MCF 10A (cell line): Measurements from ENCODE around the gene CPNE6. TPM values are rescaled to one million over a fixed set of nuclear protein-coding genes. Genes with fewer than 3 reads are reported as not detected.

Experiments used
- BruUV-seq: library from RNA; stranded (reverse); fragments of 400-500 nt; replicated peaks from 2 replicates; lab custom pipeline; 2021; lab: Mats Ljungman, UMichigan
- CTCF ChIA-PET: fragments of 300-600 bp; sonication (Branson Sonifier 250); formaldehyde crosslinking; extraction: SDS; loops from one replicate; lab custom pipeline; 2021; ENCODE audit warnings: antibody characterized with exemption, inconsistent platforms; lab: Yijun Ruan, JAX
- POLR2A ChIA-PET: fragments of 300-600, 350-650 bp; sonication (Branson Sonifier 250); formaldehyde crosslinking; extraction: SDS; loops from one replicate; lab custom pipeline; 2020; ENCODE audit warnings: antibody characterized with exemption, inconsistent platforms; lab: Yijun Ruan, JAX
- DNase-seq: peaks from one replicate; pipeline ENCODE4 v3.0.0-alpha.2; 2018; ENCODE audit not compliant: unreplicated experiment
- H3K27ac Mint-ChIP-seq: one replicate; pipeline ENCODE4 v1.8.0; 2022; ENCODE audit warnings: mild to moderate bottlenecking, low read depth, mixed read lengths; ENCODE audit not compliant: unreplicated experiment
- H3K27me3 Mint-ChIP-seq: one replicate; pipeline ENCODE4 v1.8.0; 2022; ENCODE audit warnings: mixed read lengths; ENCODE audit not compliant: insufficient read depth, unreplicated experiment
- H3K36me3 Mint-ChIP-seq: one replicate; pipeline ENCODE4 v1.8.0; 2022; ENCODE audit warnings: mild to moderate bottlenecking, moderate library complexity, mixed read lengths; ENCODE audit not compliant: insufficient read depth, unreplicated experiment
- H3K4me1 Mint-ChIP-seq: one replicate; pipeline ENCODE4 v1.8.0; 2022; ENCODE audit warnings: mixed read lengths; ENCODE audit not compliant: insufficient read depth, unreplicated experiment
- H3K4me3 Mint-ChIP-seq: one replicate; pipeline ENCODE4 v1.8.0; 2022; ENCODE audit warnings: mild to moderate bottlenecking, moderate library complexity, mixed read lengths; ENCODE audit not compliant: unreplicated experiment
- H3K9me3 Mint-ChIP-seq: one replicate; pipeline ENCODE4 v1.8.0; 2022; ENCODE audit warnings: mixed read lengths; ENCODE audit not compliant: unreplicated experiment
- intact Hi-C: fragments of 100-400 bp; cut with micrococcal nuclease; formaldehyde crosslinking; loops from 2 replicates; pipeline ENCODE4 v1.14.1; 2022
- total RNA-seq: library from RNA; stranded (reverse); gene quantifications from 2 replicates; pipeline ENCODE4 v1.2.3, GENCODE V29; 2022
- TF ChIP-seq, protein P1 (sequence below): fragments of 200-600 bp; IDR thresholded peaks from one replicate; pipeline ENCODE4 v1.8.0; 2022; ENCODE audit warnings: antibody characterized with exemption, mild to moderate bottlenecking; ENCODE audit not compliant: unreplicated experiment

CPNE6 gene
- total RNA-seq, 1 experiment from 2014 or later = not detected

DNA sequence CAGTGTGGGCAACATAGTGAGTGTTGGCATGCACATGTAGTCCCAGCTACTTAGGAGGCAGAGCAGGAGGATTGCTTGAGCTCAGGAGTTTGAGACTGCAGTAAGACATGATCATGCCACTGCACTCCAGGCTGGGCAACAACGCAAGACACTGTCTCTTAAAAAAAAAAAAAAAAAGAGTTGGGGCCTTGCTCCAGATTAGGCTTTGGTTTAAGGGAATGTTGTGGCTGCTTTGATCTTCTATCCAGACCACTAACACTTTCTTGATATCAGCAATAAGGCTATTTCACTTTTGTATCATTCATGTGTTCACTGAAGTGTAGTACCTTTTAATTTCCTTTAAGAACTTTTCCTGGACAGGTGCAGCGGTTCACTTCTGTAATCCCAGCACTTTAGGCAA is 56.3 kb downstream of the CPNE6 start:
- POLR2A ChIA-PET = interaction anchor here (0.7 to 5.4 kb wide), 3 partner anchors 8 to 88 kb away, joined by 3 to 40 read pairs (median 19); partner anchors contain the start of genes DCAF11, MDP1, NRL and PSME1

More for the DNA sequence above, 56.3 kb downstream of the CPNE6 start:
- TF ChIP-seq, protein P1, sequence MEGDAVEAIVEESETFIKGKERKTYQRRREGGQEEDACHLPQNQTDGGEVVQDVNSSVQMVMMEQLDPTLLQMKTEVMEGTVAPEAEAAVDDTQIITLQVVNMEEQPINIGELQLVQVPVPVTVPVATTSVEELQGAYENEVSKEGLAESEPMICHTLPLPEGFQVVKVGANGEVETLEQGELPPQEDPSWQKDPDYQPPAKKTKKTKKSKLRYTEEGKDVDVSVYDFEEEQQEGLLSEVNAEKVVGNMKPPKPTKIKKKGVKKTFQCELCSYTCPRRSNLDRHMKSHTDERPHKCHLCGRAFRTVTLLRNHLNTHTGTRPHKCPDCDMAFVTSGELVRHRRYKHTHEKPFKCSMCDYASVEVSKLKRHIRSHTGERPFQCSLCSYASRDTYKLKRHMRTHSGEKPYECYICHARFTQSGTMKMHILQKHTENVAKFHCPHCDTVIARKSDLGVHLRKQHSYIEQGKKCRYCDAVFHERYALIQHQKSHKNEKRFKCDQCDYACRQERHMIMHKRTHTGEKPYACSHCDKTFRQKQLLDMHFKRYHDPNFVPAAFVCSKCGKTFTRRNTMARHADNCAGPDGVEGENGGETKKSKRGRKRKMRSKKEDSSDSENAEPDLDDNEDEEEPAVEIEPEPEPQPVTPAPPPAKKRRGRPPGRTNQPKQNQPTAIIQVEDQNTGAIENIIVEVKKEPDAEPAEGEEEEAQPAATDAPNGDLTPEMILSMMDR = no peak
- Mint-ChIP-seq H3K4me3 (no peak overlapping the region), H3K9me3 (no peaks in the 10 kb centered on the region), H3K4me1 (peaks cover 11% of the 10 kb centered on the region), H3K27ac (no peak overlapping the region), H3K36me3 (peaks cover 5% of the 10 kb centered on the region), H3K27me3 (no peaks in the 10 kb centered on the region)
- CTCF ChIA-PET = interaction anchor here (0.7 to 1.2 kb wide), 2 partner anchors 17 to 181 kb away, joined by 3 read pairs; partner anchors contain the start of gene CIDEB
- BruUV-seq = no TSS peak
- intact Hi-C loops = no loop called here
- DNase-seq = no peak

Other genes starting within 250 kb of the CPNE6 start
- gene DHRS4, start 117.8 kb upstream of the CPNE6 start, total RNA-seq = 28.4 and 32.5 TPM in 2 replicates
- gene DHRS4L2, start 82.6 kb upstream of the CPNE6 start, total RNA-seq = 18.1 and 20.8 TPM in 2 replicates
- gene CARMIL3, start 19.6 kb upstream of the CPNE6 start, total RNA-seq = 0.20 TPM in 1 of 2 replicates, not detected in the other
- 64.7 and 112 TPM in 2 replicates for gene PCK2, start 22.7 kb downstream of the CPNE6 start, total RNA-seq
- gene DCAF11, start 43.2 kb downstream of the CPNE6 start, total RNA-seq = 38.6 and 48.8 TPM in 2 replicates
- gene NRL, start 43.4 kb downstream of the CPNE6 start, total RNA-seq = 1.3 and 2.1 TPM in 2 replicates
- 0.47 TPM in 1 of 2 replicates, not detected in the other for gene FITM1, start 59.1 kb downstream of the CPNE6 start, total RNA-seq
- gene PSME1, start 64.6 kb downstream of the CPNE6 start, total RNA-seq = 126 and 135 TPM in 2 replicates
- gene EMC9, start 70.0 kb downstream of the CPNE6 start, total RNA-seq = 49.2 and 49.9 TPM in 2 replicates
- gene PSME2, start 75.0 kb downstream of the CPNE6 start, total RNA-seq = 134 and 135 TPM in 2 replicates
- gene RNF31, start 75.9 kb downstream of the CPNE6 start, total RNA-seq = 62.2 and 67.4 TPM in 2 replicates
- 13.6 and 23.8 TPM in 2 replicates for gene IRF9, start 89.7 kb downstream of the CPNE6 start, total RNA-seq
- gene REC8, start 100.5 kb downstream of the CPNE6 start, total RNA-seq = 6.1 and 12.1 TPM in 2 replicates
- 57.2 and 100 TPM in 2 replicates for gene IPO4, start 117.3 kb downstream of the CPNE6 start, total RNA-seq
- 67.8 and 103 TPM in 2 replicates for gene TM9SF1, start 123.9 kb downstream of the CPNE6 start, total RNA-seq
- 0.68 and 1.2 TPM in 2 replicates for gene TSSK4, start 134.1 kb downstream of the CPNE6 start, total RNA-seq
- 88.6 and 99.0 TPM in 2 replicates for gene CHMP4A, start 141.9 kb downstream of the CPNE6 start, total RNA-seq
- 11.0 and 20.2 TPM in 2 replicates for gene MDP1, start 144.5 kb downstream of the CPNE6 start, total RNA-seq
- gene NEDD8, start 160.8 kb downstream of the CPNE6 start, total RNA-seq = 233 and 243 TPM in 2 replicates
- gene GMPR2, start 161.4 kb downstream of the CPNE6 start, total RNA-seq = 77.3 and 79.9 TPM in 2 replicates
- gene TINF2, start 171.1 kb downstream of the CPNE6 start, total RNA-seq = 47.3 and 47.6 TPM in 2 replicates
- 16.9 and 26.2 TPM in 2 replicates for gene TGM1, start 191.6 kb downstream of the CPNE6 start, total RNA-seq
- gene RABGGTA, start 200.0 kb downstream of the CPNE6 start, total RNA-seq = 51.7 and 75.0 TPM in 2 replicates
- 29.2 and 29.7 TPM in 2 replicates for gene DHRS1, start 228.2 kb downstream of the CPNE6 start, total RNA-seq
- 29.8 and 31.9 TPM in 2 replicates for gene NOP9, start 228.3 kb downstream of the CPNE6 start, total RNA-seq
- 0.52 and 1.3 TPM in 2 replicates for gene CIDEB, start 236.4 kb downstream of the CPNE6 start, total RNA-seq
- gene LTB4R2, start 238.6 kb downstream of the CPNE6 start, total RNA-seq = 21.7 and 23.8 TPM in 2 replicates
- gene LTB4R, start 239.9 kb downstream of the CPNE6 start, total RNA-seq = 15.8 and 19.9 TPM in 2 replicates